Liver (tissue), 9 donors: ENCODE results near the gene ELL2. TPM values are rescaled to one million over a fixed set of nuclear protein-coding genes. Genes with fewer than 3 reads are reported as not detected.

Experiments used
- DNase-seq: peaks from one replicate; pipeline ENCODE4 v3.0.0-alpha.2; 2017; ENCODE audit warnings: low spot score
- H3K27ac ChIP-seq, 2 donors: one replicate each; pipeline ENCODE4 v1.7.0; 2013; ENCODE audit warnings: inconsistent platforms in 2 of 2, low read length in 2 of 2, control low read depth in 1 of 2, low read depth in 1 of 2, mild to moderate bottlenecking in 1 of 2
- H3K27me3 ChIP-seq, 4 donors: one replicate each; pipeline versions ENCODE4 v1.6.1 to v1.7.0; 2013; ENCODE audit warnings: low read length in 3 of 4, inconsistent platforms in 1 of 4, mild to moderate bottlenecking in 1 of 4, moderate library complexity in 1 of 4; ENCODE audit not compliant: control insufficient read depth in 4 of 4, insufficient read depth in 4 of 4
- H3K36me3 ChIP-seq, 4 donors: one replicate each; pipeline versions ENCODE4 v1.6.1 to v1.7.0; 2013; ENCODE audit warnings: low read length in 3 of 4, mild to moderate bottlenecking in 3 of 4, low read depth in 1 of 4, moderate library complexity in 1 of 4; ENCODE audit not compliant: control insufficient read depth in 4 of 4, insufficient read depth in 3 of 4
- H3K4me1 ChIP-seq, 4 donors: one replicate each; pipeline versions ENCODE4 v1.6.1 to v1.7.0; 2013; ENCODE audit warnings: low read length in 3 of 4, mild to moderate bottlenecking in 3 of 4, moderate library complexity in 1 of 4; ENCODE audit not compliant: control insufficient read depth in 4 of 4, insufficient read depth in 4 of 4
- H3K4me3 ChIP-seq, 3 donors: one replicate each; pipeline versions ENCODE4 v1.6.1 to v1.7.0; 2013; ENCODE audit warnings: low read length in 3 of 3, control low read depth in 1 of 3, low read depth in 1 of 3, mild to moderate bottlenecking in 1 of 3
- H3K9ac ChIP-seq, 2 donors: one replicate each; pipeline ENCODE4 v1.7.0; 2013; ENCODE audit warnings: low read length in 2 of 2, mild to moderate bottlenecking in 2 of 2, moderate library complexity in 2 of 2, control low read depth in 1 of 2, low read depth in 1 of 2
- H3K9me3 ChIP-seq, 4 donors: one replicate each; pipeline versions ENCODE4 v1.6.1 to v1.7.0; 2013; ENCODE audit warnings: low read length in 3 of 4; ENCODE audit not compliant: control insufficient read depth in 4 of 4
- GABPA ChIP-seq, 2 donors: IDR thresholded peaks in 1 of 2; conservative IDR thresholded peaks in 1 of 2; 2 replicates each; pipeline ENCODE4 v1.6.1; 2016; ENCODE audit warnings: antibody characterized with exemption in 2 of 2, mild to moderate bottlenecking in 1 of 2, moderate library complexity in 1 of 2
- HNF4A ChIP-seq, 2 donors: conservative IDR thresholded peaks; 2 replicates each; pipeline ENCODE4 v1.6.1; 2016; ENCODE audit warnings: antibody characterized with exemption in 2 of 2, mild to moderate bottlenecking in 2 of 2
- HNF4G ChIP-seq: IDR thresholded peaks from 2 replicates; pipeline ENCODE4 v1.6.1; 2016; ENCODE audit warnings: antibody characterized with exemption
- RAD21 ChIP-seq, 2 donors: IDR thresholded peaks; 2 replicates each; pipeline ENCODE4 v1.6.1; 2016; ENCODE audit warnings: antibody characterized with exemption in 2 of 2, mild to moderate bottlenecking in 2 of 2
- TAF1 ChIP-seq: conservative IDR thresholded peaks from 2 replicates; pipeline ENCODE4 v1.6.1; 2016; ENCODE audit warnings: antibody characterized with exemption, mild to moderate bottlenecking
- WGBS: extraction: QIAGEN DNeasy Blood & Tissue Kit; methylation state at CpG from one replicate; pipeline ENCODE4 v1.1.7; 2013; 5-methylcytosine and 5-hydroxymethylcytosine counted together
- polyA plus RNA-seq, 2 donors: library from polyadenylated mRNA; stranded (reverse) in 1 of 2; unstranded in 1 of 2; fragments of 200-250 nt in 1 of 2; fragments of >200 nt in 1 of 2; fragmentation: Nextera tagmentation in 1 of 2; extraction: Ambion mirVana in 1 of 2; gene quantifications; one replicate each; pipeline versions ENCODE4 v1.2.1 to v1.2.3, GENCODE V29; 2013 to 2015
- total RNA-seq, 2 donors: library from RNA; depleted of rRNA; stranded (reverse); fragments of >200 nt; gene quantifications; one replicate each; pipeline ENCODE4 v1.2.3, GENCODE V29; 2014
- TF ChIP-seq, protein P1 (sequence below): IDR thresholded peaks from 2 replicates; pipeline ENCODE4 v1.6.1; 2016; ENCODE audit warnings: antibody characterized with exemption
- TF ChIP-seq, protein P2 (sequence below): fragments of 150-350 bp; IDR thresholded peaks from 2 replicates; pipeline ENCODE4 v1.5.1; 2017; ENCODE audit warnings: improper control_type of control experiment, low read depth, low read length; ENCODE audit not compliant: missing input control
- donor health status: healthy.
- donor health status: healthy.
- donor health status: healthy.
- donor health status: healthy.
- donor health status: healthy.

The ELL2 gene
- total and polyA plus RNA-seq, 4 donors, result 21.0 to 64.5 (median 45.9) TPM

DNA sequence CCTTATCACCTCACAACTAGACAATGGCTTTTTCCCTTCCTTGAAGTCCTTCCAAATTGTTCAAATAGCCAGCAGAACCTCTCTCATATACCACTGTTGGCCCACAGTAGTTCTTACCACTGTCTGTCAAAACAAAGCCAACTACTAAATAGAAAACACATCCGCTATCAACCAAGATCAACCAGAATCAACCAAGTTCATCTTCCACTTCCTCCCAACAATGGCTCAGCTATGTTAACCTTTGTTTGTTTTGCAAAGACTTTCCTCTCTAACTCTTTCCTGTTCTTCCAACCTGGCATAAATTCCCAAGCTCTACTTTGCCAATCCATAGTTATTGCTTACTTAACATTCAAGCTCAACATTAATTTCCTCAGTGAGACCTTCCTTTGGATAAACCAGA lies 15.2 kb downstream of the ELL2 start:
- no peak for TF ChIP-seq RAD21 (IDR thresholded peaks at IDR 0.05)
- peaks cover 8 to 40% (median 33%) of the 10 kb centered on the region in 4 donors for H3K4me1 ChIP-seq

DNA sequence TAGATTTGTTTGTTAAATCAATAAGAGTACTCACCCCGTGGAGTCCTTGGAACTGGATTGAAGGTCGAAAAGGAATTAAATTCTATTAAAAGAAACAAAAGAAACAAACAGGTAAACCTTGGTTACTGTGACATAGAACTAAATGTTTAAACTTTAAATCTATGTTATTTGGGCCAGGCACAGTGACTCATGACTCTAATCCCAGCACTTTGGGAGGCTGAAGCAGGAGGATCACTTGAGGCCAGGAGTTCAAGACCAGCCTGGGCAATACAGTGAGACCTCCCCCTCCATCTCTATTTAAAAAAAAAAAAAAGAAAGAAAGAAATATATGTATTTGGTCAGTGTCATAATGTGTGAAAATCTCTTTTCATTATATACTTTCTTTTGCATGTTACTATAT lies 18.7 kb downstream of the ELL2 start:
- Histone ChIP-seq H3K27me3 (no peaks in the 10 kb centered on the region), H3K4me3 (no peak overlapping the region), H3K36me3 (peaks cover 0 to 13% (median 8%) of the 10 kb centered on the region in 4 donors), H3K4me1 (peaks cover 5 to 35% (median 31%) of the 10 kb centered on the region in 4 donors), H3K27ac (no peak overlapping the region), H3K9me3 (no peaks in the 10 kb centered on the region), H3K9ac (no peak overlapping the region)
- TF ChIP-seq HNF4A (conservative IDR thresholded peaks at IDR 0.05) (peak; percentile 17 to 40), GABPA (IDR thresholded peaks at IDR 0.05 in 1 of 2, conservative IDR thresholded peaks at IDR 0.05 in 1 of 2) (no peak), TAF1 (no peak), HNF4G (no peak)
- TF ChIP-seq, protein P1, sequence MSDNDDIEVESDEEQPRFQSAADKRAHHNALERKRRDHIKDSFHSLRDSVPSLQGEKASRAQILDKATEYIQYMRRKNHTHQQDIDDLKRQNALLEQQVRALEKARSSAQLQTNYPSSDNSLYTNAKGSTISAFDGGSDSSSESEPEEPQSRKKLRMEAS, result no peak
- TF ChIP-seq, protein P2, sequence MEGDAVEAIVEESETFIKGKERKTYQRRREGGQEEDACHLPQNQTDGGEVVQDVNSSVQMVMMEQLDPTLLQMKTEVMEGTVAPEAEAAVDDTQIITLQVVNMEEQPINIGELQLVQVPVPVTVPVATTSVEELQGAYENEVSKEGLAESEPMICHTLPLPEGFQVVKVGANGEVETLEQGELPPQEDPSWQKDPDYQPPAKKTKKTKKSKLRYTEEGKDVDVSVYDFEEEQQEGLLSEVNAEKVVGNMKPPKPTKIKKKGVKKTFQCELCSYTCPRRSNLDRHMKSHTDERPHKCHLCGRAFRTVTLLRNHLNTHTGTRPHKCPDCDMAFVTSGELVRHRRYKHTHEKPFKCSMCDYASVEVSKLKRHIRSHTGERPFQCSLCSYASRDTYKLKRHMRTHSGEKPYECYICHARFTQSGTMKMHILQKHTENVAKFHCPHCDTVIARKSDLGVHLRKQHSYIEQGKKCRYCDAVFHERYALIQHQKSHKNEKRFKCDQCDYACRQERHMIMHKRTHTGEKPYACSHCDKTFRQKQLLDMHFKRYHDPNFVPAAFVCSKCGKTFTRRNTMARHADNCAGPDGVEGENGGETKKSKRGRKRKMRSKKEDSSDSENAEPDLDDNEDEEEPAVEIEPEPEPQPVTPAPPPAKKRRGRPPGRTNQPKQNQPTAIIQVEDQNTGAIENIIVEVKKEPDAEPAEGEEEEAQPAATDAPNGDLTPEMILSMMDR, result no peak
- DNase-seq, result no peak
- 41% methylated on average over 2 of the region's 2 CpGs for WGBS

More for the DNA sequence above, 15.2 kb downstream of the ELL2 start:
- H3K9me3 ChIP-seq, result no peaks in the 10 kb centered on the region
- no peak overlapping the region for H3K9ac ChIP-seq
- no peak overlapping the region for H3K4me3 ChIP-seq
- WGBS, result 93% methylated on average over 1 of the region's 1 CpG
- no peak overlapping the region for H3K27ac ChIP-seq
- H3K27me3 ChIP-seq, result no peaks in the 10 kb centered on the region
- no peak for DNase-seq
- peaks cover 0 to 6% (median 4%) of the 10 kb centered on the region in 4 donors for H3K36me3 ChIP-seq

DNA sequence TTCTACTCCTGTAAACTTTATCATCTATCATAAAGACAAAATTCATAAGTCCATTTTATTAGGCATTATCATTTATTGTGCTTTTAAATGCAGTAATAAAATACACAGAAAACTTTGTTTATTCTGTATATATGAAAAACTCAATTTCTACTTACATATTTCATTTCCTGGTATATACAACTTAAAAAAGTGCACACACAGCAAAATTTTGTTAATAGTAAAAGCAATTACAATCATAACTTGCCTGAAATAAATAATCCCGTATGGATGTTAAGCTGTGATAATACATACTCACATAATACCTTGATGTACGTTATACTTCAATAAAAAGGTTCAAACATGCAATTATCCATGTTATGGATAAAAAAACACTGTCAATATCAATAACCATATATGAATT lies 19.2 kb downstream of the ELL2 start:
- Histone ChIP-seq H3K9me3 (no peaks in the 10 kb centered on the region), H3K27ac (no peak overlapping the region), H3K36me3 (peaks cover 0 to 13% (median 8%) of the 10 kb centered on the region in 4 donors), H3K4me1 (peaks cover 5 to 38% (median 31%) of the 10 kb centered on the region in 4 donors), H3K4me3 (no peak overlapping the region), H3K9ac (no peak overlapping the region), H3K27me3 (no peaks in the 10 kb centered on the region)
- WGBS, result 77% methylated on average over 2 of the region's 2 CpGs
- no peak for DNase-seq
- TF ChIP-seq TAF1, result no peak

DNA sequence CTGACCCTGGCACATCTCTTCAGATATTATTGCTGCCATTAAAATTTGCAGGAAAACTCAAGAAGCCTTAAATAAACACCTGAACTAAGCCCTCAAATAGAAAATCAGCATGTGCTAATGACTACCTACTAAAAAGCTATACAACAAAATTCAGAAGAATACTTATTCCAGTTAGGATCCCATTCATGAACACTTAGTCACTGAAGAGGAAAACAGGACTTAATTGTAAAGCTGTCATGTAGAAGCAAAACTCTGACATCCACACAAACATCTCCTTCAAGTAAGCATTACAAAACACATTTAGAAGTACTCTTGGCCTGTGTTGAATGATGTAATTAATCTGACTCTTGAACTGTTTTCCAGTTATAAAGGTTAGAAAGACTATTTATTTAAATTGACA lies 19.9 kb downstream of the ELL2 start:
- no peaks in the 10 kb centered on the region for H3K27me3 ChIP-seq
- H3K27ac ChIP-seq, result no peak overlapping the region
- H3K9me3 ChIP-seq, result no peaks in the 10 kb centered on the region
- no peak overlapping the region for H3K9ac ChIP-seq
- H3K36me3 ChIP-seq, result peaks cover 0 to 14% (median 8%) of the 10 kb centered on the region in 4 donors
- peaks cover 5 to 42% (median 30%) of the 10 kb centered on the region in 4 donors for H3K4me1 ChIP-seq
- no peak for DNase-seq
- no peak for TF ChIP-seq GABPA (IDR thresholded peaks at IDR 0.05 in 1 of 2, conservative IDR thresholded peaks at IDR 0.05 in 1 of 2)
- no peak overlapping the region for H3K4me3 ChIP-seq
